ENCODE data around the gene LAPTM4A. TPM values are rescaled to one million over a fixed set of nuclear protein-coding genes. Genes with fewer than 3 reads are reported as not detected.

The LAPTM4A gene
- total RNA-seq, 1 donor from 2014 or later, result 74.4 TPM

DNA sequence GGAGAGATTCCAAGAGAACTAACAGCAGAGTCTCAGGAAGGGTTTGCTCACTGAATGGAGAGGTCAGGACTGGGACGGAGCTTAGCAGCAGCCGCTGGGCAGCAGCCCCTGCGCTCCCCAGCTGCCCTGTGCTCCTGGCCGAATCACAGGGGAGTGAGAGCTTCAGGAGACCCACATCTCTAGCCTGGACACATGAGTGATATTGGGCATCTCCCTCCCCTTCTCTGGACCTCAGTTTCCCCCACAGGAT lies 39.5 kb downstream of the LAPTM4A start:
- Mint-ChIP-seq H3K27me3 (ENCODE audit: low read depth) (peaks cover 58% of the 10 kb centered on the region), H3K4me1 (peaks cover 13% of the 10 kb centered on the region), H3K27ac (ENCODE audit: unreplicated experiment) (no peak overlapping the region), H3K4me3 (peak overlapping the region; percentile 84), H3K9me3 (peaks cover 7% of the 10 kb centered on the region), H3K36me3 (ENCODE audit: low read depth) (no peaks in the 10 kb centered on the region)
- DNase-seq (ENCODE audit: low read depth, low spot score), result no peak
- TF ChIP-seq, protein P1, sequence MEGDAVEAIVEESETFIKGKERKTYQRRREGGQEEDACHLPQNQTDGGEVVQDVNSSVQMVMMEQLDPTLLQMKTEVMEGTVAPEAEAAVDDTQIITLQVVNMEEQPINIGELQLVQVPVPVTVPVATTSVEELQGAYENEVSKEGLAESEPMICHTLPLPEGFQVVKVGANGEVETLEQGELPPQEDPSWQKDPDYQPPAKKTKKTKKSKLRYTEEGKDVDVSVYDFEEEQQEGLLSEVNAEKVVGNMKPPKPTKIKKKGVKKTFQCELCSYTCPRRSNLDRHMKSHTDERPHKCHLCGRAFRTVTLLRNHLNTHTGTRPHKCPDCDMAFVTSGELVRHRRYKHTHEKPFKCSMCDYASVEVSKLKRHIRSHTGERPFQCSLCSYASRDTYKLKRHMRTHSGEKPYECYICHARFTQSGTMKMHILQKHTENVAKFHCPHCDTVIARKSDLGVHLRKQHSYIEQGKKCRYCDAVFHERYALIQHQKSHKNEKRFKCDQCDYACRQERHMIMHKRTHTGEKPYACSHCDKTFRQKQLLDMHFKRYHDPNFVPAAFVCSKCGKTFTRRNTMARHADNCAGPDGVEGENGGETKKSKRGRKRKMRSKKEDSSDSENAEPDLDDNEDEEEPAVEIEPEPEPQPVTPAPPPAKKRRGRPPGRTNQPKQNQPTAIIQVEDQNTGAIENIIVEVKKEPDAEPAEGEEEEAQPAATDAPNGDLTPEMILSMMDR (conservative IDR thresholded peaks at IDR 0.05), result no peak

DNA sequence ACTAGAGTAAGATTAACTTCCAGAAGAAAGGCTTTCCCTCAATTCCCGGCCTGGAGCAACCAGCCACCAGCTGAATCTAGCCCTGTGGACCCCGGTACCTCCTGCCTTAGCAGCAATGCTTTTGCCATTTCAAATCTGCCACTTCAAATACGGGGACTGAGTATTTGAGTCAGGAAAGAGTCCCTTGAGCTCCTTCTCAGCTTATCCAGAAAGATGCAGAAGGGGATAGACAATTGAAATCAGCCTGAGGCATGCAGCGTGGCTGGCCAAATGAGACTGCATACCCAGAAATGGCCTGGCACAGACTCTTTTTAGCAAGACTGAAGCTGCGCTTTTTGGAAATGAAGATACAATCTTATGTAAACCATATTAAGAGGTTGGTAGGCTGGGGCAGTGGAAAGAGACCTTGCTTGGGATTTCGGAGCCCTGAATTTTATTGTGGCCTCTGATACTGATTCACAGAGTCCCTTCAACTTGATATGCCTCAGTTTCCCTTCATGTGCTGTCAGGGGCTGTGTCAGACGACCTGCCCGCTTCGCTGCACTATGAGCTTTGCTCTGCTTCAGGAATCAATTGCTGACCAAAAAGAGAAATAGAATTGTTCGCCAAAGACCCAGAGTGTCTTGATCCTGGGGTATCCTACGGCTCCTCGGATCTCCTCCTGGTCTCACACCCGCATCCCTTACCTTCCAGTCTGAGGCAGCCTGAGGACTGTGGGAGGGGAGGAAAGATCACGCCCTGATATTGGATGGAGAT lies 40.0 kb downstream of the LAPTM4A start:
- H3K4me3 Mint-ChIP-seq, result peak overlapping the region; percentile 84
- TF ChIP-seq, protein P1 (conservative IDR thresholded peaks at IDR 0.05), result no peak
- H3K36me3 Mint-ChIP-seq (ENCODE audit: low read depth), result no peaks in the 10 kb centered on the region
- H3K4me1 Mint-ChIP-seq, result peaks cover 13% of the 10 kb centered on the region
- peaks cover 7% of the 10 kb centered on the region for H3K9me3 Mint-ChIP-seq
- no peak overlapping the region for H3K27ac Mint-ChIP-seq (ENCODE audit: unreplicated experiment)
- no peak for DNase-seq (ENCODE audit: low read depth, low spot score)
- peaks cover 58% of the 10 kb centered on the region for H3K27me3 Mint-ChIP-seq (ENCODE audit: low read depth)

DNA sequence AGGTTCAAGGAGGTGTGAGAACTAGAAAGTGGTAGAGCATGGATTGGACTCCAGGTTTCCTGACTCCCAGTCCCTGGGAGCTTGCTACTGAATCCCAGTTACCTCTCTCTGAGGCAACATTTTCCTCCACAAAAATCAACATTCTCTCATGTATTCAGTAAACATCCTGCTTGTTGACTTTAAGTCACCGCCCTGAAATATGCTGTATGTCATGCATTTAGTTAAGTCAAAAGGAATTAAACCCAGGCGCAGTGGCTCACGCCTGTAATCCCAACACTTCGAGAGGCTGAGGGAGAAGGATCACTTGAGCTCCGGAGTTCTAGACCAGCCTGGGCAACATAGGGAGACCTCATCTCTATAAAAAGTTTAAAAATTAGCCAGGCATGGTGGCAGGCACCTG lies 42.7 kb downstream of the LAPTM4A start:
- TF ChIP-seq, protein P1 (conservative IDR thresholded peaks at IDR 0.05), result no peak
- Mint-ChIP-seq H3K36me3 (ENCODE audit: low read depth) (no peaks in the 10 kb centered on the region), H3K4me1 (peaks cover 13% of the 10 kb centered on the region), H3K27me3 (ENCODE audit: low read depth) (peaks cover 44% of the 10 kb centered on the region), H3K27ac (ENCODE audit: unreplicated experiment) (no peak overlapping the region), H3K4me3 (no peak overlapping the region), H3K9me3 (no peaks in the 10 kb centered on the region)
- DNase-seq (ENCODE audit: low read depth, low spot score), result no peak

DNA sequence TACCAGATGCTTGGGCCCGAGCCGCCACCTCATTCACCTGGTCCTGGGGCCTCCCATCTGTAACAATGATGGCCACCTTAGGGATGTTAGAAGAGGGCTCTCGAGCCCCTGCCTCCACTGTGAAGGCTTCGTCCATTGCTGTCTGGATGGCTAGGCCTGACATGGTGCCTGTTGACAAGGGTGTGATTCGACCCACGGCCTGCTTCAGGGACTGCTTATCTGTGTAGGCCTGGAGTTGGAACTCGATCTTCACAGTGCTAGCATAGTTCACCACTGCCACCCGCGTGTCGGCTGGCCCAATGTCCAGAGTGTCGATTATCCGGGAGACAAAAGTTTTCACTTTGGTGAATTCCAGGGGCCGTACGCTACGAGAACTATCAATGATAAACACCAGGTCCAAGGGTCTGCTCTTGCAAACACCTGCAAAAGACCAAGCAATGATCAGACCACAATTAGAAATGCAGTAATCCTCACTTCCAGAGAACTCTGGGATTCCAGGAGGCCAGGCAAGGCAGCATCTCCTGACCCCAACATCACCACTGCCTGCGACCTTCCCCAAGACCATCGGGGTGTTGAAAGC lies 45.4 kb downstream of the LAPTM4A start:
- no peak for DNase-seq (ENCODE audit: low read depth, low spot score)
- Mint-ChIP-seq H3K27me3 (ENCODE audit: low read depth) (peaks cover 22% of the 10 kb centered on the region), H3K36me3 (ENCODE audit: low read depth) (no peaks in the 10 kb centered on the region), H3K4me1 (no peaks in the 10 kb centered on the region), H3K27ac (ENCODE audit: unreplicated experiment) (no peak overlapping the region), H3K4me3 (no peak overlapping the region), H3K9me3 (no peaks in the 10 kb centered on the region)
- TF ChIP-seq, protein P1 (conservative IDR thresholded peaks at IDR 0.05), result no peak

DNA sequence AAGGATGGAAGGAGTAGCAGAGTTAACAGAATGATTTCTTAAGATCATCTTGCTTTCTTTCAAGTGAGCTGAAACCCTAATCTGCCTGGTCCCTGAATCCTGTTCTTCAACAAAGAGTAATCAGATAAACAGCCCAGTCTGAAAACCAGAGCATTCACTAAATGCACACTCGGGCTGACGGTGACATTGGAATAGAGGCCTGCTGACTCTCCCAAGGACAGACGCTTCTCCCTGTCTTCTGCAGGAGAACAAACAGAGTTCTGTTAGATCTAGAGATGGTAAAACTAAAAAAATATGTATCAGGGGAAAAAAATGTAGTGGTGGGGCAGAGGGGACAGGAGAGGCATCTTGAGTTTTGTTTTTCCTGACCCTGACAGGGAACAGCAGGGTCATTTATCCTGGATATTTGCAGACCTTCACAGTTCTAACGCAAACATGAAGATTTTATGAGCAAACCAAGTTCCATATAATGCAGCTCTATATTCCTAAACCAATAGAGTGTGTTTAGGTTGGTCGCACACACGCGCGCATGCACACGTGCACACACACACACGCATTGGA lies 46.3 kb downstream of the LAPTM4A start:
- DNase-seq (ENCODE audit: low read depth, low spot score), result no peak
- H3K36me3 Mint-ChIP-seq (ENCODE audit: low read depth), result no peaks in the 10 kb centered on the region
- no peak overlapping the region for H3K27ac Mint-ChIP-seq (ENCODE audit: unreplicated experiment)
- H3K4me3 Mint-ChIP-seq, result no peak overlapping the region
- H3K27me3 Mint-ChIP-seq (ENCODE audit: low read depth), result peaks cover 14% of the 10 kb centered on the region
- TF ChIP-seq, protein P1 (conservative IDR thresholded peaks at IDR 0.05), result no peak
- no peaks in the 10 kb centered on the region for H3K9me3 Mint-ChIP-seq
- no peaks in the 10 kb centered on the region for H3K4me1 Mint-ChIP-seq

Data from neural crest cell (in vitro differentiated cells).